ENCODE data around the gene CIB4.

The CIB4 gene

GRCh38 chr2:26653207-26654060 lies 12.3 kb upstream of the CIB4 start:
- Histone ChIP-seq H3K36me3 (no peaks in the 10 kb centered on the region), H3K4me3 (ENCODE audit: low read depth, low read length) (no peak overlapping the region), H3K27me3 (ENCODE audit: insufficient read depth, low read depth, severe bottlenecking) (no peaks in the 10 kb centered on the region), H3K27ac (no peak overlapping the region), H3K9me3 (ENCODE audit: severe bottlenecking) (peaks cover 13% of the 10 kb centered on the region)
- no peak for TF ChIP-seq CTCF (IDR thresholded peaks at IDR 0.05; ENCODE audit: low read depth, low read length)
- peak; percentile 9 for DNase-seq

- peaks cover 9% of the 10 kb centered on the region for H3K9me3 ChIP-seq (ENCODE audit: severe bottlenecking)
- no peak overlapping the region for H3K4me3 ChIP-seq (ENCODE audit: low read depth, low read length)
- H3K36me3 ChIP-seq = no peaks in the 10 kb centered on the region
- no peak overlapping the region for H3K27ac ChIP-seq
- no peak for TF ChIP-seq CTCF (IDR thresholded peaks at IDR 0.05; ENCODE audit: low read depth, low read length)
- H3K27me3 ChIP-seq (ENCODE audit: insufficient read depth, low read depth, severe bottlenecking) = no peaks in the 10 kb centered on the region
- peak; percentile 6 for DNase-seq
These were observed 11.3 kb upstream of the CIB4 start for GRCh38 chr2:26652361-26653041.

GRCh38 chr2:26651799-26652198 lies 10.6 kb upstream of the CIB4 start:
- DNase-seq = no peak
- Histone ChIP-seq H3K4me3 (ENCODE audit: low read depth, low read length) (no peak overlapping the region), H3K27me3 (ENCODE audit: insufficient read depth, low read depth, severe bottlenecking) (no peaks in the 10 kb centered on the region), H3K36me3 (no peaks in the 10 kb centered on the region), H3K27ac (no peak overlapping the region), H3K9me3 (ENCODE audit: severe bottlenecking) (peaks cover 5% of the 10 kb centered on the region)
- TF ChIP-seq CTCF (IDR thresholded peaks at IDR 0.05; ENCODE audit: low read depth, low read length) = no peak

GRCh38 chr2:26651470-26651771 lies 10.3 kb upstream of the CIB4 start:
- no peak overlapping the region for H3K27ac ChIP-seq

GRCh38 chr2:26650713-26651469 lies 9.7 kb upstream of the CIB4 start:
- TF ChIP-seq CTCF (IDR thresholded peaks at IDR 0.05; ENCODE audit: low read depth, low read length) = no peak
- Histone ChIP-seq H3K36me3 (no peaks in the 10 kb centered on the region), H3K9me3 (ENCODE audit: severe bottlenecking) (peaks cover 5% of the 10 kb centered on the region), H3K27me3 (ENCODE audit: insufficient read depth, low read depth, severe bottlenecking) (no peaks in the 10 kb centered on the region), H3K4me3 (ENCODE audit: low read depth, low read length) (no peak overlapping the region), H3K27ac (no peak overlapping the region)
- DNase-seq = peak; percentile 2

More at GRCh38 chr2:26651470-26651771, 10.3 kb upstream of the CIB4 start:
- Histone ChIP-seq H3K27me3 (ENCODE audit: insufficient read depth, low read depth, severe bottlenecking) (no peaks in the 10 kb centered on the region), H3K36me3 (no peaks in the 10 kb centered on the region), H3K4me3 (ENCODE audit: low read depth, low read length) (no peak overlapping the region), H3K9me3 (ENCODE audit: severe bottlenecking) (peaks cover 5% of the 10 kb centered on the region)
- peak; percentile 11 for DNase-seq
- TF ChIP-seq CTCF (IDR thresholded peaks at IDR 0.05; ENCODE audit: low read depth, low read length) = no peak

Measured in WERI-Rb-1 (cell line).